COLO668 (cell line): Measurements from ENCODE around the gene MCEMP1.

Experiments
- DNase-seq: peaks from one replicate; lab custom pipeline; 2025; ENCODE audit not compliant: unreplicated experiment; lab: John Stamatoyannopoulos, UW

MCEMP1 gene

GRCh38 chr19:7670150-7670783, 6.6 kb upstream of the MCEMP1 start:
- no peak for DNase-seq

GRCh38 chr19:7670790-7671189, 6.1 kb upstream of the MCEMP1 start:
- DNase-seq, result no peak

- DNase-seq, result no peak
These were observed 4.4 kb upstream of the MCEMP1 start for GRCh38 chr19:7672522-7672921.

GRCh38 chr19:7674010-7675005, 2.6 kb upstream of the MCEMP1 start:
- DNase-seq, result peak; percentile 25

- no peak for DNase-seq
These were observed 514 bp upstream of the MCEMP1 start for GRCh38 chr19:7676376-7676775.

- DNase-seq, result no peak
These were observed 900 bp downstream of the MCEMP1 start for GRCh38 chr19:7677669-7678311.

GRCh38 chr19:7678971-7679751, 2.3 kb downstream of the MCEMP1 start:
- peak; percentile 50 for DNase-seq

- no peak for DNase-seq
These were observed 3.1 kb downstream of the MCEMP1 start for GRCh38 chr19:7679771-7680605.

- peak; percentile 90 for DNase-seq
These were observed 3.9 kb downstream of the MCEMP1 start, which contains the start of gene TRAPPC5 for GRCh38 chr19:7680606-7681339. Gene TRAPPC5 (plus strand): TSS chr19:7680833. CDS start chr19:7682254, 1,421 bp downstream.

- peak; percentile 54 for DNase-seq
These were observed 4.7 kb downstream of the MCEMP1 start for GRCh38 chr19:7681340-7682174.

- DNase-seq, result no peak
These were observed 5.4 kb downstream of the MCEMP1 start for GRCh38 chr19:7682175-7682855.

- DNase-seq, result no peak
These were observed 8.9 kb downstream of the MCEMP1 start for GRCh38 chr19:7685546-7686445.

GRCh38 chr19:7687177-7687576, 10.3 kb downstream of the MCEMP1 start:
- no peak for DNase-seq

GRCh38 chr19:7689165-7689564, 12.3 kb downstream of the MCEMP1 start:
- DNase-seq, result no peak

- no peak for DNase-seq
These were observed 13.9 kb downstream of the MCEMP1 start for GRCh38 chr19:7690779-7691258.

- no peak for DNase-seq
These were observed 14.6 kb downstream of the MCEMP1 start for GRCh38 chr19:7691497-7691896.
